NCI-H2081 treated with DMSO at 0.1 percent for 48 hours (cell line): ENCODE results near the gene RFTN2.
"Not testable (repeated sequence)": the region's sequence is repeated elsewhere in the genome, so short reads cannot be mapped to it uniquely, and the experiment has no call there.

Experiments
- DNase-seq: peaks from one replicate; lab custom pipeline; 2025; lab: John Stamatoyannopoulos, UW

Gene RFTN2

GRCh38 chr2:197674060-197674459 lies 1.3 kb downstream of the RFTN2 start:
- no peak for DNase-seq

- DNase-seq: no peak
Measured at GRCh38 chr2:197673606-197674005, 1.8 kb downstream of the RFTN2 start.

GRCh38 chr2:197673106-197673505 lies 2.3 kb downstream of the RFTN2 start:
- no peak for DNase-seq

GRCh38 chr2:197672371-197672893 lies 3.0 kb downstream of the RFTN2 start:
- DNase-seq: no peak

GRCh38 chr2:197669077-197669476 lies 6.3 kb downstream of the RFTN2 start:
- DNase-seq: no peak

GRCh38 chr2:197668296-197668695 lies 7.1 kb downstream of the RFTN2 start:
- no peak for DNase-seq

GRCh38 chr2:197666277-197666676 lies 9.1 kb downstream of the RFTN2 start:
- no peak for DNase-seq

GRCh38 chr2:197661626-197662025 lies 13.8 kb downstream of the RFTN2 start:
- DNase-seq: no peak

- DNase-seq: no peak
Measured at GRCh38 chr2:197657562-197657961, 17.8 kb downstream of the RFTN2 start.

- no peak for DNase-seq
Measured at GRCh38 chr2:197647961-197648690, 27.3 kb downstream of the RFTN2 start.

GRCh38 chr2:197641666-197642065 lies 33.7 kb downstream of the RFTN2 start:
- no peak for DNase-seq

GRCh38 chr2:197640571-197641122 lies 34.7 kb downstream of the RFTN2 start:
- DNase-seq: not testable (repeated sequence)

- no peak for DNase-seq
Measured at GRCh38 chr2:197633109-197633657, 42.2 kb downstream of the RFTN2 start.

- no peak for DNase-seq
Measured at GRCh38 chr2:197628043-197628500, 47.3 kb downstream of the RFTN2 start.

GRCh38 chr2:197626965-197627625 lies 48.3 kb downstream of the RFTN2 start:
- no peak for DNase-seq

- DNase-seq: no peak
Measured at GRCh38 chr2:197620133-197620532, 55.3 kb downstream of the RFTN2 start.

- no peak for DNase-seq
Measured at GRCh38 chr2:197615016-197615652, 60.3 kb downstream of the RFTN2 start.

- no peak for DNase-seq
Measured at GRCh38 chr2:197614532-197614931, 60.9 kb downstream of the RFTN2 start.

- peak; percentile 36 for DNase-seq
Measured at GRCh38 chr2:197613509-197613987, 61.8 kb downstream of the RFTN2 start.

GRCh38 chr2:197606180-197606579 lies 69.2 kb downstream of the RFTN2 start:
- DNase-seq: no peak

GRCh38 chr2:197604117-197604860 lies 71.1 kb downstream of the RFTN2 start:
- DNase-seq: no peak
